ENCODE data around the gene SLC66A2.

The SLC66A2 gene

GRCh38 chr18:79864006-79864725 is 87.3 kb downstream of the SLC66A2 start:
- no peak for DNase-seq

GRCh38 chr18:79863161-79864005 is 88.1 kb downstream of the SLC66A2 start:
- DNase-seq = no peak

GRCh38 chr18:79862562-79862961 is 88.9 kb downstream of the SLC66A2 start:
- DNase-seq = no peak

GRCh38 chr18:79861687-79862086 is 89.8 kb downstream of the SLC66A2 start:
- DNase-seq = no peak

DNA sequence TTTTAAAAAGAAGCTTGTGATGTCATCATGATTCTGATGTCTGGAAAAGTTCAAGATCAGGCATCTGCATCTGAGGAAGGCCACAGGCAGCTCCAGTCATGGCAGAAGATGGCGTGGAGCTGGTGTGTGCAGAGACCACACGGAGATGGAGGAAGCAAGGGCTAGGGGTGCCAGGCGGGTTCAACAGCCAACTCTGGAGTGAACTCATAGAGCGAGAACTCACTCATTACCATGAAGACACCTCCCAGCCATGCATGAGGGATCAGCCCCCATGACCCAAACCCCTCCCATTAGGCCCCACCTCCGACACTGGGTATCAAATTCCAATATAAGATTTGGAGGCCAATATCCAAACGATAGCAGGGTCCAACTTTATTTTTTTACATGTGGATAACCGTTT is 92.1 kb downstream of the SLC66A2 start:
- DNase-seq = no peak

GRCh38 chr18:79857082-79857671 is 94.3 kb downstream of the SLC66A2 start:
- DNase-seq = peak; percentile 9

DNA sequence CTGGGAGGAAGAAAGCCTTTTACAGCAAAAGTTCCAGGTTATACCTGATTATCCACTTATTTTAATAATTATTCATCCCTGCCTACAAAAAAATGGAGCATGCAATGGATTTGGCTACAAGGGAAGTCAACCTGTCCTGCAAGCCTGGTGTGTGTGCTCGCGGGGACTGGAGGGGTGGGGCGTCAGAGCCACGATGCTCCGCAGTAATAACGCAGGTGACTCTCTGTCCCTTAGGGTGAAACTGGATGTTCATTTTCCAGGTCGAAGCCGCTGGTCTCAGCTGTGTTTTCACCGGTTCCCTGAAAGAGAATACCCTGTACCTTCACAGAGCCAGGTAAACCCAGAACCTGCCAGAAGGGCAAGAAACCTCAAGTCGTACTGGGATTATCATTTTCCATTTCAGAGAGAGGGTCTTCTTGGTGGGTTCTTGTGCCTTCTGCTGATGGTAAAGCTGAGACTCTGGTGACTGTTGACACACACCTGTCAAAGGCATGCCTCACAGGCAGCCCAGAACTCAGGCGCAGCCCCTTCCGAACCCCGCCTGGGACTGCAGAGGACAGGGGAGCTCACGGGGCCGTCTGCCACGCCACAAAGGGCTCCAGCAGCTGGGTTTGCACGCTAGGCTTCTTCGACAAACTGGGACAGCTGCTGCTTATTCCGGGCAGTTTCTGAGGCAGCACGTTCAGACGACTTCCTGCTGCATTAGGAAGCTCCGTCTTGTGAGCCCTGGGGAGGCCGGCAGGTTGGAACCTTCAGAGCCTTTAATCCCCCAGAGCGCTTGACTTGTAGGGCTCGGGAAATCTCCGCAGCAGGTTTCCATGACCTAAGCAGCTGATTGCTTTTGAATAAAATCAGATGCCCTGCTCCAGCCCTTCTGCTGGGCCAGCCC is 95.1 kb downstream of the SLC66A2 start:
- peak; percentile 66 for DNase-seq

- DNase-seq = no peak
Measured at GRCh38 chr18:79855147-79855933, 96.1 kb downstream of the SLC66A2 start.

- no peak for DNase-seq
Measured at GRCh38 chr18:79853993-79854364, 97.5 kb downstream of the SLC66A2 start.

GRCh38 chr18:79853303-79853992 is 98.0 kb downstream of the SLC66A2 start:
- DNase-seq = no peak

- no peak for DNase-seq
Measured at GRCh38 chr18:79852561-79853302, 98.7 kb downstream of the SLC66A2 start.
